ENCODE measurements around the gene TFAP2A.
A peak's percentile ranks its signal among the peaks of the same experiment; 100 is the strongest.

TFAP2A gene

DNA sequence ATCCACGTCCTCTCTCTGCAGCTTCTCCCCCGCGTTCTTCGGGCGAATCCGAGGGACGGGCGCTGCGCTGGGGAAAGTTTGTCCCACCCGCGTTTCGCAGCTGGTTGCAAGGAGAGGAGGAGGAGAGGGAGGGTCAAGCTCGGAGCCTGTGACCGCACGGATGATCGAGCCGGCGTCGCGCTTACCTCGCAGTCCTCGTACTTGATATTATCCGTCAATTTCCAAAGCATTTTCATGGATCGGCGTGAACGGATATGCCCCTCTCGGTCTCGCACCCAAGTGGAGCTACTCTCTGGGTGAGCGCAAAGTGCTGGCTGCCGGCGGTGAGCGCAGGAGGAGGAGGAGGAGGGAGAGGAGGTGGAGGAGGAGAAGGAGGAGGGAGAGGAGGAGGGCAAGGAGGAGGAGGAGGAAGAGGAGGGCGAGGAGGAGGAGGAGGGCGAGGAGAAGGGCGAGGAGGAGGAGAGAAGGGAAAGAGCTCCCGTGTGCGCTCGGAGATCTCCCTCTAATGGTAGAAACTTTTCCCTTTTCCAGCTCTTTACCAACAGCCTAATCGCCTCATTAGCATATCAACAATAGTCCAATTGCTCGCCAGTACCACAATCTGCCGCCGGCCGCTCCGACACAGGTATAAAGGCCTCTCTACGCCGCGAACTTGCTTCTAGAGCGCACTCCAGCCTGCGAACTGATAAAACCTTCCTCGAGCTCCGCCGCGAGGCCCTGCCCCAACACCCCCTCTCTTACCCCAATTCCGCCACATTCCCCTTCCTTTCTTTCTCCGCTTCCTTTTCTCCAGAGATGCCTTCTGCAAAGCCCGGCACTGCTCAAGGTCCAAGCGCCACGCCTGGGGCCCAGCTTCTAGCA is at the start of gene TFAP2A:
Gene TFAP2A, minus strand, starts transcription at position 319 of the 861 bp plus-strand sequence. Its CDS starts 83 bp downstream, at position 236.
- Histone ChIP-seq H3K27ac (ENCODE audit: low read depth, low read length) (no peak within 1 kb of the TSS), H3K9ac (ENCODE audit: low read depth in 1 of 2, low read length in 2 of 2) (no peak within 1 kb of the TSS), H3K9me3 (ENCODE audit: control insufficient read depth in 1 of 2, low read length in 2 of 2) (no peaks in the 10 kb centered on the region), H3K27me3 (ENCODE audit: control insufficient read depth in 1 of 2, insufficient read depth in 2 of 2, low read length in 2 of 2) (peaks cover 78 to 95% of the 10 kb centered on the region in 2 donors), H3K36me3 (ENCODE audit: control insufficient read depth in 1 of 2, insufficient read depth in 2 of 2, low read length in 2 of 2) (no peaks in the 10 kb centered on the region), H3K4me3 (ENCODE audit: low read depth in 1 of 2, low read length in 2 of 2) (peak within 1 kb of the TSS; percentile 43 to 82), H3K4me1 (ENCODE audit: control insufficient read depth in 1 of 2, insufficient read depth in 2 of 2, low read length in 2 of 2) (peaks cover 34 to 40% of the 10 kb centered on the region in 2 donors)

DNA sequence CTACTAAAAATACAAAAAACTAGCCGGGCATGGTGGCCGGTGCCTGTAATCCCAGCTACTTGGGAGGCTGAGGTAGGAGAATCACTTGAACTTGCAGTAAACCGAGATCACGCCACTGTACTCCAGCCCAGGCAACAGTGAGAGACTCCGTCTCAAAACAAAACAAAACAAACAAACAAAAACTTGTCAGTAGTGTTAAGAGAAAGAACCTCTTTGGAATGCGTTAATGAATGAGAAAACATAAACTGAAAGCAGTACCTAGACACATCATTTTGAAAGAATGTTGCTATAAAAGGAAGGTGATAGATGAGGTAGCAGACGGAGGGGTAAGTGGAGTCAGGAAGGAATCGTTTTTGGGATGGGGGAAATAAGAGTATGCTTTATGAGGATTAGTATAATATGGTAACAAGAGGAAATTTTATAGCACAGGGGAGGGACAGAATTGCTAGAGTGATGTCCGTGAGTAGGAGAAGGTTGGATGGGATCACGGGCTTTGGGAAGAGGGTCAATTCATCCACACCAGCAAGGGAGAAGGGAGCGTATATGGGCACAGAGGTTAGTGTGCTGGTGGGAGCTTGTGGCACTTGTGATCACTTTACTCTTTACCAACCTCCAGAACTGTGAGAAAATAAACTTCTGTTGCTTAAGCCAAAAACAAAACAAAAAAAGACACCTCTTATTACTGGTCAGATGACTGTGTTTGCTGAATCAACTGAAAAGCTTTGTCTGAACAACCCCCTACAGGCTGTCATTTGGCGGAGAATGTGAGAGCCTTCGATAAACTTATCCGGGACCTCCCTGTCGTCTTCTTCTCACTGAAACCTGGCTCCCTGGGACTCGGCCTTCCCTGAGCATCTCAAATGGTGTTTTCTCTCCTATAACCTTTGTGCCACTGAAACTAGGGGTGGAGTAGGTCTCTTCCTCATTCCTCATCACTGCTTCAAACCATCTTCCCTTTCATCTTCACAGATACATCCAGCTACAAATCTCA is 48.9 kb upstream of the TFAP2A start:
- no peak overlapping the region for H3K27ac ChIP-seq (ENCODE audit: low read depth, low read length)
- H3K9ac ChIP-seq (ENCODE audit: low read depth in 1 of 2, low read length in 2 of 2): no peak overlapping the region
- peaks cover 0 to 3% of the 10 kb centered on the region in 2 donors for H3K27me3 ChIP-seq (ENCODE audit: control insufficient read depth in 1 of 2, insufficient read depth in 2 of 2, low read length in 2 of 2)
- H3K4me1 ChIP-seq (ENCODE audit: control insufficient read depth in 1 of 2, insufficient read depth in 2 of 2, low read length in 2 of 2): no peaks in the 10 kb centered on the region
- H3K36me3 ChIP-seq (ENCODE audit: control insufficient read depth in 1 of 2, insufficient read depth in 2 of 2, low read length in 2 of 2): no peaks in the 10 kb centered on the region
- H3K4me3 ChIP-seq (ENCODE audit: low read depth in 1 of 2, low read length in 2 of 2): no peak overlapping the region
- H3K9me3 ChIP-seq (ENCODE audit: control insufficient read depth in 1 of 2, low read length in 2 of 2): no peaks in the 10 kb centered on the region

DNA sequence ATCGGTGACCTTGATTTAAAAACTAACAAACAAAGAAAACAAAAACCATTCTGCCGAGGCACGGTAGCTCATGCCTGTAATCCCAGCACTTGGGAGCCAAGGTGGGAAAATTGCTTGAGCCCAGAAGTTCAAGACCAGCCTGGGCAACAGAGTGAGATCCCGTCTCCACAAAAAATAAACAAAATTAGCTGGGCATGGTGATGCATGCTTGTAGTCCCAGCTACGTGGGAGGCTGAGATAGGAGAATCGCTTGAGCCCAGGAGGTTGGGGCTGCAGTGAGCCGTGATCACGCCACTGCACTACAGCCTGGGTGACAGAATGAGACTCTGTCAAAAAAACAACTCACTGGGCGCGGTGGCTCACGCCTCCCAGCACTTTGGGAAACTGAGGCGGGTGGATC is 48.2 kb upstream of the TFAP2A start:
- Histone ChIP-seq H3K27ac (ENCODE audit: low read depth, low read length) (no peak overlapping the region), H3K9me3 (ENCODE audit: control insufficient read depth in 1 of 2, low read length in 2 of 2) (no peaks in the 10 kb centered on the region), H3K4me3 (ENCODE audit: low read depth in 1 of 2, low read length in 2 of 2) (no peak overlapping the region), H3K9ac (ENCODE audit: low read depth in 1 of 2, low read length in 2 of 2) (no peak overlapping the region), H3K4me1 (ENCODE audit: control insufficient read depth in 1 of 2, insufficient read depth in 2 of 2, low read length in 2 of 2) (no peaks in the 10 kb centered on the region), H3K27me3 (ENCODE audit: control insufficient read depth in 1 of 2, insufficient read depth in 2 of 2, low read length in 2 of 2) (peaks cover 0 to 3% of the 10 kb centered on the region in 2 donors), H3K36me3 (ENCODE audit: control insufficient read depth in 1 of 2, insufficient read depth in 2 of 2, low read length in 2 of 2) (no peaks in the 10 kb centered on the region)

DNA sequence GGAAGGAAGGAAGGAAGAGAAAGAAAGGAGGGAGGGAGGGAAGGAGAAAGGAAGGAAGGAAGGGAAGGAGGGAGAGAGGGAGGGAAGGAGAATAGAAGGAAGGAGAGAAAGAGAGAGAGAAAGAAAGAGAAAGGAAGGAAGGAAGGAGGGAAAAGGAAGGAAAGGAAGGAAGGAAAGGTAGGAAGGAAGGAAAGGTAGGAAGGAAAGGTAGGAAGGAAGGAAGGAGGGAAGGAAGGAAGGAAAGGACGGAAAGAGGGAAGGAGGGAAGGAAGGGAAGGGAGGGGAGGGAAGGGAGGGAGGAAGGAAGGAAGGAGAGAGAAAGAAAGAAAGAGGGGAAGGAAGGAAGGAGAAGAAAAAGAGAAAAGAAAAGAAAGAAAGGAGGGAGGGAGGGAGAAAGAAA is 47.0 kb upstream of the TFAP2A start:
- H3K27me3 ChIP-seq (ENCODE audit: control insufficient read depth in 1 of 2, insufficient read depth in 2 of 2, low read length in 2 of 2): peaks cover 0 to 3% of the 10 kb centered on the region in 2 donors
- no peaks in the 10 kb centered on the region for H3K9me3 ChIP-seq (ENCODE audit: control insufficient read depth in 1 of 2, low read length in 2 of 2)
- H3K4me1 ChIP-seq (ENCODE audit: control insufficient read depth in 1 of 2, insufficient read depth in 2 of 2, low read length in 2 of 2): no peaks in the 10 kb centered on the region
- no peak overlapping the region for H3K27ac ChIP-seq (ENCODE audit: low read depth, low read length)
- no peak overlapping the region for H3K9ac ChIP-seq (ENCODE audit: low read depth in 1 of 2, low read length in 2 of 2)
- H3K4me3 ChIP-seq (ENCODE audit: low read depth in 1 of 2, low read length in 2 of 2): no peak overlapping the region
- no peaks in the 10 kb centered on the region for H3K36me3 ChIP-seq (ENCODE audit: control insufficient read depth in 1 of 2, insufficient read depth in 2 of 2, low read length in 2 of 2)

DNA sequence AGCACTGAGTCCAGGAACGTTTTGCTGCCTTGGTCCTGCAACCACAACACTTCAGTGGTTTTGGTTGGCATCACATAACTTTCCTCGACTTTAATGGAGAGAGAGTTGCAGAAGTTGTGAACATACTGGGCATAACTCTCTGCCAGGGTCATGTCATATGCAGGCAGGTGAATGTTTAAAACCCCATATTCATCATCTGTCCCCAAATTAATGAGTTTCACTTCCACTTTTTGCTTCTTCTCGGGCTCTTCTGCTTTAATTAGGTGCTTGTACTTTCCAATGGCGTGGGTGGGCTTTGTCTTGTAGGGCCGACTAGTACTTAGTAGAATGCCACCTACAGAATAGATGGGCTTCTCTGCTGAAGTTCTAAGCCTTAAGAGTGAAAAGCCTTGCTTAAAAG is 45.2 kb upstream of the TFAP2A start:
- H3K9me3 ChIP-seq (ENCODE audit: control insufficient read depth in 1 of 2, low read length in 2 of 2): no peaks in the 10 kb centered on the region
- H3K9ac ChIP-seq (ENCODE audit: low read depth in 1 of 2, low read length in 2 of 2): no peak overlapping the region
- peaks cover 0 to 3% of the 10 kb centered on the region in 2 donors for H3K27me3 ChIP-seq (ENCODE audit: control insufficient read depth in 1 of 2, insufficient read depth in 2 of 2, low read length in 2 of 2)
- H3K27ac ChIP-seq (ENCODE audit: low read depth, low read length): no peak overlapping the region
- H3K4me3 ChIP-seq (ENCODE audit: low read depth in 1 of 2, low read length in 2 of 2): no peak overlapping the region
- H3K36me3 ChIP-seq (ENCODE audit: control insufficient read depth in 1 of 2, insufficient read depth in 2 of 2, low read length in 2 of 2): no peaks in the 10 kb centered on the region
- H3K4me1 ChIP-seq (ENCODE audit: control insufficient read depth in 1 of 2, insufficient read depth in 2 of 2, low read length in 2 of 2): no peaks in the 10 kb centered on the region

DNA sequence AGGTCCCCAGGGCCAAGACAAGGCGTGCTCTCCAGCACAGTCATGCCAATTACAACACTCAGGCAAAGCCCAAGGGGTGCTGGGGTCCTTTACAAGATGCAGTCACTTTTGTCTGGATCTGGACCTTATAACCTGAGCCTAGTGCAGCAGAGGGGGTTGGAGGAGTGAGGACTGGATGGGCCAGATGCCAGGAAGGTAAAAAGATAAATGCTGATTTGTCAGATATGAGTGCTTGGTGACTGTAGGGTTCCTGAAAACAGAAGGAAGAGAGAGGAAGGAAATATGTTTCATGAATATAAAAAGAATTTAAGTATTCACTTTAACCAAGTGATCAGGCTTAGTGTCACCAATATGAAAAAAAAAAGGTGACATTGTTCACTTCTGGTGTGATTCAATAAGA is 43.4 kb upstream of the TFAP2A start:
- no peaks in the 10 kb centered on the region for H3K36me3 ChIP-seq (ENCODE audit: control insufficient read depth in 1 of 2, insufficient read depth in 2 of 2, low read length in 2 of 2)
- H3K4me1 ChIP-seq (ENCODE audit: control insufficient read depth in 1 of 2, insufficient read depth in 2 of 2, low read length in 2 of 2): no peaks in the 10 kb centered on the region
- no peaks in the 10 kb centered on the region for H3K9me3 ChIP-seq (ENCODE audit: control insufficient read depth in 1 of 2, low read length in 2 of 2)
- no peak overlapping the region for H3K27ac ChIP-seq (ENCODE audit: low read depth, low read length)
- no peak overlapping the region for H3K4me3 ChIP-seq (ENCODE audit: low read depth in 1 of 2, low read length in 2 of 2)
- no peak overlapping the region for H3K9ac ChIP-seq (ENCODE audit: low read depth in 1 of 2, low read length in 2 of 2)
- H3K27me3 ChIP-seq (ENCODE audit: control insufficient read depth in 1 of 2, insufficient read depth in 2 of 2, low read length in 2 of 2): no peaks in the 10 kb centered on the region

DNA sequence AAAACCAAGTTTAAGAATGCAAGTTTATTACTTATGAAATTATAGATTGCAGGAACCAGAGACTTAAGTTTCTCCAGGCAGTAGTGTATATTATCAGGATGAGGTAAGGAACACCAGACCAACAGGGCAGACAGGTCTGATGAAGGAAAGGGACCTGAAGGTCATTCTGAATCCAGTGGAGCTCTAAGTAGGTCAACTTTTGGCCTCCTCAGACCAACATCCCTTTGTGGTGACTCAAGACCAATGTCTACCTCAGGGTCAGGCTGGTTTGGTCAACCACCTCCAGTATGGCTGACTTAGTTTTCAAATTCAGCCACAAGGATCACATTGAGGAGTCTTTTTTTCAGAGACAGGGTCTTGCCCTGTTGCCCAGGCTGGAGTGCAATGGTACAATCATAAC is 38.7 kb upstream of the TFAP2A start:
- Histone ChIP-seq H3K9ac (ENCODE audit: low read depth in 1 of 2, low read length in 2 of 2) (no peak overlapping the region), H3K27ac (ENCODE audit: low read depth, low read length) (no peak overlapping the region), H3K9me3 (ENCODE audit: control insufficient read depth in 1 of 2, low read length in 2 of 2) (no peaks in the 10 kb centered on the region), H3K4me3 (ENCODE audit: low read depth in 1 of 2, low read length in 2 of 2) (no peak overlapping the region), H3K4me1 (ENCODE audit: control insufficient read depth in 1 of 2, insufficient read depth in 2 of 2, low read length in 2 of 2) (no peaks in the 10 kb centered on the region), H3K27me3 (ENCODE audit: control insufficient read depth in 1 of 2, insufficient read depth in 2 of 2, low read length in 2 of 2) (peaks cover 0 to 4% of the 10 kb centered on the region in 2 donors), H3K36me3 (ENCODE audit: control insufficient read depth in 1 of 2, insufficient read depth in 2 of 2, low read length in 2 of 2) (no peaks in the 10 kb centered on the region)

DNA sequence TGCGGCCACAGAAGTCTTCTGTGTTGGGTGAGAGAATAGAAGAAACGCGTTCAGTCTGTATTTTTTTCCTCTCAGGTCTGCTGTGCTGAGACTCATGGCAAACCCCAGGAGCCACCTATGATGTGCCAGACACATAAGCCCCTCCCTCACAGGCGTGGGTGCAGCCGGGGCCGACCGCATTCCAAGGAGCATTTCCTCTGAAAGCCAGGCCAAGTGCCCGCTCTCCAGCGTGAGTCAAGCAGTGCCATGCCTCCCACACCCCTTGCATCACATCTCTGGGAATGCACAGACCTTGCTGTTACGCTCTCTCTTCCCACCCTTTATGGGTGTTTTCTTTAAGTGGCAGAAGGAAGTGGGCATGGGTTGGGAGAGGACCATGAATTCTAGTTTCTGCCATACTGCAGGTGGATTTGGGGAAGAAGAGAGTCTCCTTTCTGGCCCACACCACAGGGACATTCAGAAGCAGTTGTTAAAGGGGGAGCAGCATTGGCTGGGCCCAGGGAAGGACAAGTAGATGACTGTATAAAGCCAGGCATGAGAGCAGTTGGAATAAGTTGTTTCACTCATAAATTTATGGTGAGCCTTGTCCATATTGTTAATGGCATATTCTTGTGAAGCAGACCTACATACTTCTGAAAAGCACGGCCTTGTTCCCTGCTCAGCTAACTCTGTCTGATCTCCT is 37.1 kb upstream of the TFAP2A start:
- Histone ChIP-seq H3K27me3 (ENCODE audit: control insufficient read depth in 1 of 2, insufficient read depth in 2 of 2, low read length in 2 of 2) (peaks cover 0 to 5% of the 10 kb centered on the region in 2 donors), H3K4me3 (ENCODE audit: low read depth in 1 of 2, low read length in 2 of 2) (no peak overlapping the region), H3K9ac (ENCODE audit: low read depth in 1 of 2, low read length in 2 of 2) (no peak overlapping the region), H3K9me3 (ENCODE audit: control insufficient read depth in 1 of 2, low read length in 2 of 2) (no peaks in the 10 kb centered on the region), H3K36me3 (ENCODE audit: control insufficient read depth in 1 of 2, insufficient read depth in 2 of 2, low read length in 2 of 2) (no peaks in the 10 kb centered on the region), H3K27ac (ENCODE audit: low read depth, low read length) (no peak overlapping the region), H3K4me1 (ENCODE audit: control insufficient read depth in 1 of 2, insufficient read depth in 2 of 2, low read length in 2 of 2) (no peaks in the 10 kb centered on the region)

DNA sequence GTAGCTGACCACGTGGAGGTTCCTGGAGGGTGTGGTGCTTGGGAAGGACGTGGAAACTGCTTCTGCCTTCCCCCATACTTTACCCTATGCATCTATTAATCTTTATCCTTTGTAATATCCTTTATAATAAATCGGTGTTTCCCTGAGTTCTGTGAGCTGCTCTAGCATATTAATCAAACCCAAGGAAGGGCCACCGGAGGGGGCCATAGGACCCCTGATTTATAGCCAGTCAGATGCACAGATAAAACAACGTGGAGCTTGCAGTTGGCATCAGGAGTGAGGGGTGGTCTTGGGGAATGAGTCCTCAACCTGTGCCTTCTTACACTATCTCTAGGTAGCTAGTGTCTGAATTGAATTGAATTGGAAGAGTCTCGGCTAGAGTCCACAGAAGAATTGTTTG is 36.5 kb upstream of the TFAP2A start:
- peaks cover 0 to 6% of the 10 kb centered on the region in 2 donors for H3K27me3 ChIP-seq (ENCODE audit: control insufficient read depth in 1 of 2, insufficient read depth in 2 of 2, low read length in 2 of 2)
- no peaks in the 10 kb centered on the region for H3K4me1 ChIP-seq (ENCODE audit: control insufficient read depth in 1 of 2, insufficient read depth in 2 of 2, low read length in 2 of 2)
- H3K4me3 ChIP-seq (ENCODE audit: low read depth in 1 of 2, low read length in 2 of 2): no peak overlapping the region
- H3K9ac ChIP-seq (ENCODE audit: low read depth in 1 of 2, low read length in 2 of 2): no peak overlapping the region
- no peaks in the 10 kb centered on the region for H3K36me3 ChIP-seq (ENCODE audit: control insufficient read depth in 1 of 2, insufficient read depth in 2 of 2, low read length in 2 of 2)
- no peaks in the 10 kb centered on the region for H3K9me3 ChIP-seq (ENCODE audit: control insufficient read depth in 1 of 2, low read length in 2 of 2)
- no peak overlapping the region for H3K27ac ChIP-seq (ENCODE audit: low read depth, low read length)
